Neural crest cell (in vitro differentiated cells): ENCODE measurements around the gene SMIM35. TPM values are rescaled to one million over a fixed set of nuclear protein-coding genes. Genes with fewer than 3 reads are reported as not detected.

Experiments
- DNase-seq: peaks from one replicate; pipeline ENCODE4 v3.0.0; 2021; ENCODE audit warnings: low read depth, mixed read lengths, low spot score
- H3K27ac Mint-ChIP-seq: one replicate; pipeline ENCODE4 v1.8.0; 2021; ENCODE audit warnings: mild to moderate bottlenecking, mixed read lengths; ENCODE audit not compliant: unreplicated experiment
- H3K27me3 Mint-ChIP-seq: 2 replicates; pipeline ENCODE4 v1.8.0; 2021; ENCODE audit warnings: low read depth, mild to moderate bottlenecking, mixed read lengths
- H3K36me3 Mint-ChIP-seq: 2 replicates; pipeline ENCODE4 v1.8.0; 2021; ENCODE audit warnings: low read depth, mild to moderate bottlenecking, mixed read lengths
- H3K4me1 Mint-ChIP-seq: 2 replicates; pipeline ENCODE4 v1.8.0; 2021; ENCODE audit warnings: mixed read lengths
- H3K4me3 Mint-ChIP-seq: one replicate; pipeline ENCODE4 v1.8.0; 2021; ENCODE audit warnings: mild to moderate bottlenecking, mixed read lengths
- H3K9me3 Mint-ChIP-seq: 2 replicates; pipeline ENCODE4 v1.8.0; 2021; ENCODE audit warnings: mixed read lengths
- CTCF ChIP-seq: fragments of 200-600 bp; sonication (generic); conservative IDR thresholded peaks from 2 replicates; pipeline ENCODE4 v1.5.0; 2021; ENCODE audit warnings: antibody characterized with exemption, mild to moderate bottlenecking
- total RNA-seq: library from RNA; stranded (reverse); gene quantifications from 2 replicates; pipeline ENCODE4 v1.2.1, GENCODE V29; 2021

Gene SMIM35
- total RNA-seq, 1 donor from 2014 or later, result not detected

- peak overlapping the region; percentile 62 for H3K4me3 Mint-ChIP-seq
- TF ChIP-seq CTCF, result no peak
- no peaks in the 10 kb centered on the region for H3K36me3 Mint-ChIP-seq
- H3K27ac Mint-ChIP-seq, result no peak overlapping the region
- no peak for DNase-seq
- peaks cover 64% of the 10 kb centered on the region for H3K27me3 Mint-ChIP-seq
- H3K9me3 Mint-ChIP-seq, result no peaks in the 10 kb centered on the region
- peaks cover 9% of the 10 kb centered on the region for H3K4me1 Mint-ChIP-seq
Observed at GRCh38 chr11:117984476-117984875, 102.3 kb downstream of the SMIM35 start.

- peaks cover 56% of the 10 kb centered on the region for H3K27me3 Mint-ChIP-seq
- no peak for DNase-seq
- H3K27ac Mint-ChIP-seq, result no peak overlapping the region
- H3K4me1 Mint-ChIP-seq, result peaks cover 9% of the 10 kb centered on the region
- no peaks in the 10 kb centered on the region for H3K36me3 Mint-ChIP-seq
- no peak overlapping the region for H3K4me3 Mint-ChIP-seq
- H3K9me3 Mint-ChIP-seq, result no peaks in the 10 kb centered on the region
- TF ChIP-seq CTCF, result no peak
Observed at GRCh38 chr11:117983163-117983475, 103.6 kb downstream of the SMIM35 start.

GRCh38 chr11:117980720-117981119 is 106.0 kb downstream of the SMIM35 start:
- Mint-ChIP-seq H3K36me3 (no peaks in the 10 kb centered on the region), H3K27me3 (peaks cover 35% of the 10 kb centered on the region), H3K4me3 (no peak overlapping the region), H3K9me3 (no peaks in the 10 kb centered on the region), H3K27ac (no peak overlapping the region), H3K4me1 (peaks cover 4% of the 10 kb centered on the region)
- TF ChIP-seq CTCF, result no peak
- no peak for DNase-seq

- Mint-ChIP-seq H3K4me1 (peaks cover 4% of the 10 kb centered on the region), H3K36me3 (no peaks in the 10 kb centered on the region), H3K4me3 (no peak overlapping the region), H3K9me3 (no peaks in the 10 kb centered on the region), H3K27me3 (peaks cover 33% of the 10 kb centered on the region), H3K27ac (no peak overlapping the region)
- TF ChIP-seq CTCF, result no peak
- no peak for DNase-seq
Observed at GRCh38 chr11:117980280-117980679, 106.5 kb downstream of the SMIM35 start.

DNA sequence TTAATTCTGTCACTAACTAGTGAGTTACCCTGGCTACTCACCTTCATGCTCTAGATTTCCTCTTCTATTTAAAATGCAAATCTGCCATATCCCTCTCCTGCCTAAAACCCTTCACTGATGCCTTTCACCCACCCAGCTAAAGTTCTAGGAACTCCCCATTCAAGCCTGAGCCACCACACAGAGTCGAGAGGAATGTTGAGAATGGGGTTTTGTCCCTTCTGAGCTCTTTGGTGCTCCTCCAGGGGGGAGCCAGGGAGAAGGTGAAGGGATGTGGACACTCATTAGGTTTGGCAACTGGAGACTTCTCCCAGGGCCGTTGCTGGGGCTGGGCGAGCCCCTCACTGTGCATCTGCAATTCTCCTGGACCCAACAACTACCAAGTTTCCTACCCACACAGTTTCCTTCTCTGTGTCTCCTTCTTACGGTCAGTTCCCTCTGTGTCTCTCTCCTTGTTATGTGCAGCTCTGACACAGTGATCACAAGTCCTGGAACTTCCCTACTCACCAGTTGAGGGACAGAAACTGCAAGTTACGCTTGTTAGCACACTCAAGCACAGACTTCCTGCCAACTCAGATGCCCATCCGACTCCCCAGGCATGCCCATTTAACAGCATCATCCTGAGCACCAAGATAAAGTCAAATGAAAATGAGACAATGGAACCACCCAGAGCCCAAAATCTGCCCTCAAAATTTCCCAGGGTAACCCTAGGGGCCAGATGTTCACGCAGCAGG is 107.1 kb downstream of the SMIM35 start:
- H3K27ac Mint-ChIP-seq, result no peak overlapping the region
- no peaks in the 10 kb centered on the region for H3K4me1 Mint-ChIP-seq
- no peak for TF ChIP-seq CTCF
- H3K27me3 Mint-ChIP-seq, result peaks cover 26% of the 10 kb centered on the region
- no peaks in the 10 kb centered on the region for H3K9me3 Mint-ChIP-seq
- H3K4me3 Mint-ChIP-seq, result no peak overlapping the region
- DNase-seq, result no peak
- no peaks in the 10 kb centered on the region for H3K36me3 Mint-ChIP-seq
